ENCODE results near the gene LEP.

LEP gene

GRCh38 chr7:128251337-128251736 lies 10.3 kb downstream of the LEP start:
- DNase-seq: no peak

GRCh38 chr7:128253701-128254100 lies 12.6 kb downstream of the LEP start:
- DNase-seq: no peak

GRCh38 chr7:128254470-128254869 lies 13.4 kb downstream of the LEP start:
- no peak for DNase-seq

GRCh38 chr7:128255271-128255670 lies 14.2 kb downstream of the LEP start:
- no peak for DNase-seq

- no peak for DNase-seq
Observed at GRCh38 chr7:128257458-128257857, 16.4 kb downstream of the LEP start.

GRCh38 chr7:128259131-128260061 lies 18.3 kb downstream of the LEP start:
- no peak for DNase-seq

GRCh38 chr7:128260069-128260795 lies 19.2 kb downstream of the LEP start:
- DNase-seq: no peak

- DNase-seq: no peak
Observed at GRCh38 chr7:128262273-128263028, 21.4 kb downstream of the LEP start.

GRCh38 chr7:128263420-128263819 lies 22.3 kb downstream of the LEP start:
- no peak for DNase-seq

- no peak for DNase-seq
Observed at GRCh38 chr7:128264477-128264876, 23.4 kb downstream of the LEP start.

- no peak for DNase-seq
Observed at GRCh38 chr7:128265156-128265905, 24.3 kb downstream of the LEP start.

- DNase-seq: no peak
Observed at GRCh38 chr7:128265906-128266300, 24.8 kb downstream of the LEP start.

- DNase-seq: no peak
Observed at GRCh38 chr7:128266529-128266882, 25.4 kb downstream of the LEP start.

GRCh38 chr7:128266883-128267594 lies 26.0 kb downstream of the LEP start:
- no peak for DNase-seq

GRCh38 chr7:128267595-128267924 lies 26.5 kb downstream of the LEP start:
- DNase-seq: no peak

- no peak for DNase-seq
Observed at GRCh38 chr7:128268233-128268632, 27.2 kb downstream of the LEP start.

GRCh38 chr7:128270826-128271272 lies 29.8 kb downstream of the LEP start:
- no peak for DNase-seq

GRCh38 chr7:128271471-128271941 lies 30.4 kb downstream of the LEP start:
- no peak for DNase-seq

GRCh38 chr7:128271942-128272481 lies 30.9 kb downstream of the LEP start:
- no peak for DNase-seq

GRCh38 chr7:128274246-128274883 lies 33.3 kb downstream of the LEP start:
- DNase-seq: no peak
